ENCODE measurements around the gene KAZN.

KAZN gene

GRCh38 chr1:14869187-14869586 lies 270.7 kb downstream of the KAZN start:
- H3K4me1 ChIP-seq (ENCODE audit: low read length): no peaks in the 10 kb centered on the region
- H3K27me3 ChIP-seq (replicated peaks; ENCODE audit: insufficient read depth, low read length): no peaks in the 10 kb centered on the region
- H3K9me3 ChIP-seq (replicated peaks; ENCODE audit: insufficient read depth, low read length): no peaks in the 10 kb centered on the region
- H3F3A ChIP-seq (ENCODE audit: insufficient read depth, low read length): no peaks in the 10 kb centered on the region
- no peaks in the 10 kb centered on the region for H3K9me2 ChIP-seq (replicated peaks; ENCODE audit: insufficient read depth, low read length)
- TF ChIP-seq EZH2phosphoT487 (IDR thresholded peaks at IDR 0.05; ENCODE audit: low read length) (no peak), EZH2 (optimal IDR thresholded peaks at IDR 0.05; ENCODE audit: low read depth, low read length) (no peak), CTCF (IDR thresholded peaks at IDR 0.05; ENCODE audit: low read length) (no peak)
- no peak overlapping the region for H3K27ac ChIP-seq (ENCODE audit: low read length)
- H3K4me3 ChIP-seq (ENCODE audit: low read length): no peak overlapping the region
- H4K20me1 ChIP-seq (ENCODE audit: insufficient read depth, low read length): no peaks in the 10 kb centered on the region
- no peak overlapping the region for H3K4me2 ChIP-seq (ENCODE audit: low read depth, low read length)
- H3K36me3 ChIP-seq (replicated peaks; ENCODE audit: insufficient read depth, low read length): no peaks in the 10 kb centered on the region
- H2AFZ ChIP-seq (ENCODE audit: low read length): no peak overlapping the region
- DNase-seq: no peak
- H3K79me2 ChIP-seq (ENCODE audit: low read length): no peaks in the 10 kb centered on the region
- no peak overlapping the region for H3K9ac ChIP-seq (ENCODE audit: low read length)

- Histone ChIP-seq H3F3A (ENCODE audit: insufficient read depth, low read length) (0 out of 2 replicates have a peak, but pooled peaks cover 3% of the 10 kb centered on the region), H3K9ac (ENCODE audit: low read length) (no peak overlapping the region), H2AFZ (ENCODE audit: low read length) (no peak overlapping the region), H3K9me3 (replicated peaks; ENCODE audit: insufficient read depth, low read length) (no peaks in the 10 kb centered on the region), H3K4me3 (ENCODE audit: low read length) (no peak overlapping the region), H3K9me2 (replicated peaks; ENCODE audit: insufficient read depth, low read length) (no peaks in the 10 kb centered on the region), H3K36me3 (replicated peaks; ENCODE audit: insufficient read depth, low read length) (no peaks in the 10 kb centered on the region), H3K79me2 (ENCODE audit: low read length) (no peaks in the 10 kb centered on the region), H4K20me1 (ENCODE audit: insufficient read depth, low read length) (no peaks in the 10 kb centered on the region), H3K27me3 (replicated peaks; ENCODE audit: insufficient read depth, low read length) (no peaks in the 10 kb centered on the region), H3K4me1 (ENCODE audit: low read length) (peaks cover 7% of the 10 kb centered on the region), H3K27ac (ENCODE audit: low read length) (no peak overlapping the region), H3K4me2 (ENCODE audit: low read depth, low read length) (no peak overlapping the region)
- no peak for DNase-seq
- TF ChIP-seq CTCF (IDR thresholded peaks at IDR 0.05; ENCODE audit: low read length): no peak
- TF ChIP-seq EZH2 (optimal IDR thresholded peaks at IDR 0.05; ENCODE audit: low read depth, low read length): no peak
- TF ChIP-seq EZH2phosphoT487 (IDR thresholded peaks at IDR 0.05; ENCODE audit: low read length): no peak
These were observed 272.9 kb downstream of the KAZN start for GRCh38 chr1:14871218-14871970.

- Histone ChIP-seq H3K9ac (ENCODE audit: low read length) (no peak overlapping the region), H3K9me3 (replicated peaks; ENCODE audit: insufficient read depth, low read length) (no peaks in the 10 kb centered on the region), H3F3A (ENCODE audit: insufficient read depth, low read length) (peaks cover 13% of the 10 kb centered on the region), H3K36me3 (replicated peaks; ENCODE audit: insufficient read depth, low read length) (no peaks in the 10 kb centered on the region), H3K79me2 (ENCODE audit: low read length) (no peaks in the 10 kb centered on the region), H3K4me3 (ENCODE audit: low read length) (no peak overlapping the region), H4K20me1 (ENCODE audit: insufficient read depth, low read length) (no peaks in the 10 kb centered on the region), H3K27ac (ENCODE audit: low read length) (no peak overlapping the region), H3K27me3 (replicated peaks; ENCODE audit: insufficient read depth, low read length) (no peaks in the 10 kb centered on the region), H3K9me2 (replicated peaks; ENCODE audit: insufficient read depth, low read length) (no peaks in the 10 kb centered on the region), H2AFZ (ENCODE audit: low read length) (no peak overlapping the region), H3K4me1 (ENCODE audit: low read length) (peaks cover 18% of the 10 kb centered on the region), H3K4me2 (ENCODE audit: low read depth, low read length) (no peak overlapping the region)
- no peak for DNase-seq
- TF ChIP-seq EZH2phosphoT487 (IDR thresholded peaks at IDR 0.05; ENCODE audit: low read length): no peak
- no peak for TF ChIP-seq EZH2 (optimal IDR thresholded peaks at IDR 0.05; ENCODE audit: low read depth, low read length)
These were observed 274.3 kb downstream of the KAZN start for GRCh38 chr1:14872762-14873161.

DNA sequence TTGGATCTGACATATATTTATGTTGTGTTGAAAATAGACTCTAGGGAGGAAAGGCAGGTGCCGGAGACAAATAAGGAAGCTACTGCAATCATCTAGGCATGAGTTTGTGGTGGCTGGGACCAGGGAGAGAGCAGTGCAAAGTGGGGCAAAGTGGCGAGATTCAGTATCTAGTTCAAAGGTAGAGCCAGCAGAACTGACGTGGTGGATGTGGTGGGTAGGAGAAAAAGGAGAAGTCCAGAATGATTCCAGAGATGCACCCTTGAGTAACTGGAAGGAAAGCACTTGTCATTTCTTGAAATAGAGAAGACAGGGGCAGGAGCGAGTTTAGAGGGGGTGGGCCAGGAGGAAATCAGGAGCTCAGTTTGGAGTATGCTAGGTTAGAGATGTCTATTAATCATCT lies 275.2 kb downstream of the KAZN start:
- Histone ChIP-seq H2AFZ (ENCODE audit: low read length) (no peak overlapping the region), H3K9me2 (replicated peaks; ENCODE audit: insufficient read depth, low read length) (no peaks in the 10 kb centered on the region), H3K36me3 (replicated peaks; ENCODE audit: insufficient read depth, low read length) (no peaks in the 10 kb centered on the region), H4K20me1 (ENCODE audit: insufficient read depth, low read length) (no peaks in the 10 kb centered on the region), H3K4me3 (ENCODE audit: low read length) (no peak overlapping the region), H3F3A (ENCODE audit: insufficient read depth, low read length) (peaks cover 13% of the 10 kb centered on the region), H3K4me1 (ENCODE audit: low read length) (peaks cover 20% of the 10 kb centered on the region), H3K27me3 (replicated peaks; ENCODE audit: insufficient read depth, low read length) (no peaks in the 10 kb centered on the region), H3K9ac (ENCODE audit: low read length) (no peak overlapping the region), H3K4me2 (ENCODE audit: low read depth, low read length) (no peak overlapping the region), H3K27ac (ENCODE audit: low read length) (no peak overlapping the region), H3K9me3 (replicated peaks; ENCODE audit: insufficient read depth, low read length) (no peaks in the 10 kb centered on the region), H3K79me2 (ENCODE audit: low read length) (no peaks in the 10 kb centered on the region)
- no peak for DNase-seq
- TF ChIP-seq EZH2phosphoT487 (IDR thresholded peaks at IDR 0.05; ENCODE audit: low read length): no peak
- no peak for TF ChIP-seq CTCF (IDR thresholded peaks at IDR 0.05; ENCODE audit: low read length)
- no peak for TF ChIP-seq EZH2 (optimal IDR thresholded peaks at IDR 0.05; ENCODE audit: low read depth, low read length)

Measured in MM.1S (cell line).